HG03139 (cell line): ENCODE results near the gene NELFCD.

Source experiments
- ATAC-seq: cut with Tn5 transposase; IDR thresholded peaks from one replicate; pipeline ENCODE4 v1.9.1; 2021; ENCODE audit not compliant: unreplicated experiment

The NELFCD gene

DNA sequence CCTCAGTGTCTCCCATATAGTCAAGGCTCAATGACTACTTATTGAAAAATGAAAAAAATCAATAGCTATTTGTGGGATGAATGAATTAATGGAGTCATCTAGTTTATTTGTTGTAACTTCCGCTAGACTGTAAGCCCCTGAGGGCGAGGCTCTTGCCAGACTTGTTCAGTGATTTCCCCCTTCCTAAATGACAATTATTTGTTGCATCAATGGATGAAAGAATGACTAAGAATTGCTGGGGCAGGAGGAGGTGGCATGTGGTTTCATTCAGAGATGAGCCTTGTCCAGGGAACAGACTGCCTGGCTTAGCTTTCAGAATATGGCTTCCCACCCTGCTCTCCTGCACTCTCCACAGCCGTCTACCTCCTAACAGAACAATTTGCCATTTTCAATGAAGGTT, 62.6 kb downstream of the NELFCD start:
- no peak for ATAC-seq

DNA sequence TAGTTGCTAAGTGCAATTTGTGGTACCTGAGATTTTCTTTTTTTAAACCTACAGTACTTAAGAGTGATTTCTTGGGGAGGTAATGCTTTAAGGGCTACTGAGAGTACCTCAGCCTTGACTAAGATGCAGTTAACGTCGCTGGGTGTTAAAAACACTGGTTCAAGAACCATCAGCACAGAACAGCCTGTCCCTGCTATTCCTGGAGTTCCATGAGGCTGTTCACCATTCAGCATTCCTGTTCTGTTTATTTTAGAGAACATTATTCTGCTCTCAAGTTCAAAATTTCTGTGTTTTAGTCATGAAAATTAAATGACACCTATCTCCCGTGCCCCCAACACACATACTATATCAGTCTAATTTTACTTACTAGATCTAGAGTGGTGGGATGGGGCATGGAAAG, 63.2 kb downstream of the NELFCD start:
- no peak for ATAC-seq
